ENCODE results near the gene TRIM15.

GRCh38 chr6:30160785-30161531 is 2.4 kb upstream of the TRIM15 start, which contains the start of gene TRIM10:
- no peak for TF ChIP-seq CTCF (IDR thresholded peaks at IDR 0.05)
- TF ChIP-seq POLR2A (IDR thresholded peaks at IDR 0.05): no peak

Data from tibial nerve (tissue), 3 donors.